AG10803 (cell line): Measurements from ENCODE around the gene PLD6.
A peak's percentile ranks its signal among the peaks of the same experiment; 100 is the strongest.
"Not testable (repeated sequence)": the region's sequence is repeated elsewhere in the genome, so short reads cannot be mapped to it uniquely, and the experiment has no call there.

Source experiments
- DNase-seq: peaks from one replicate; pipeline ENCODE4 v3.0.0; 2010; ENCODE audit warnings: low read depth
- H3K4me3 ChIP-seq: 2 replicates; pipeline ENCODE4 v1.5.1; 2011; ENCODE audit warnings: mild to moderate bottlenecking, low read length, control low read depth
- TF ChIP-seq, protein P1 (sequence below): conservative IDR thresholded peaks from 2 replicates; pipeline ENCODE4 v1.5.1; 2011; ENCODE audit warnings: mild to moderate bottlenecking, low read length, control low read depth, inconsistent platforms

Gene PLD6

DNA sequence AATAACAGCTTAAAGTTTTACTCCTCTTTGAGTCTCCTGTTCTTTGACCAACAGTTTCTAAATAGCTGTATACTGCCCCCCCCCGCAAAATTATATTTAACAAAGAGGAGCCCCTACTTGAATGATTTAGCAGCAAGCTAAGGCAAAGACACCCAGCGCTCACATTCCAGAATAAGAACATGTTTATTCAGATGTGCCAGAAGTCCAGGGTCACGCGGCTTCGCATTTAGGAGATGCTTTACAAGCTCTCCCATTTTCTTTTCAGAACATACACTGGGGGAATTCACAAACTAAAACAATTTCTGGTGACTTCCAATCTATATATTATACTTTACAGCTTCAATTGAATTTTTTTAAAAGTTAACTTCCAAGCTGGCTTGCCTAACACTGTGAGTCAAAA is 5.3 kb downstream of the PLD6 start:
- no peak overlapping the region for H3K4me3 ChIP-seq
- DNase-seq: no peak

DNA sequence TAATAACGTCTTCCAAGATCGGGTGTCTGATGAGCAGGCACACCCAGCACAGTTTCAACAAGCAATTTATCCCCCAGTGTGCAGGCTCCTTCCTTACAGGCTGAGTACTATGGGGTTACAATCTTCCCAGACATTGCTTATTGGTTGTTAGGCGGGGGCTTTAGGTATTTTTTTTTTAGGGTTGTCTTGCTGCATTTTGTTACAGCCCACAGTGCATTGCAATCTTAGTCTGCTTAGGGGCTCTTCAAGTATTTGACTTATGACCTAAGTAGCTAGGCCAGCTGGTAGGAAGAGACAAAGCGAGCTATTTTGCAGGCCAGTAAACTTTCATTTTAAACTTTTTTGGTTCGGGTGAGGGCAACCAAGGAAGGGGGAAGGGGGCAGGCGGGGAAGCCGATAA is 5.8 kb downstream of the PLD6 start:
- TF ChIP-seq, protein P1, sequence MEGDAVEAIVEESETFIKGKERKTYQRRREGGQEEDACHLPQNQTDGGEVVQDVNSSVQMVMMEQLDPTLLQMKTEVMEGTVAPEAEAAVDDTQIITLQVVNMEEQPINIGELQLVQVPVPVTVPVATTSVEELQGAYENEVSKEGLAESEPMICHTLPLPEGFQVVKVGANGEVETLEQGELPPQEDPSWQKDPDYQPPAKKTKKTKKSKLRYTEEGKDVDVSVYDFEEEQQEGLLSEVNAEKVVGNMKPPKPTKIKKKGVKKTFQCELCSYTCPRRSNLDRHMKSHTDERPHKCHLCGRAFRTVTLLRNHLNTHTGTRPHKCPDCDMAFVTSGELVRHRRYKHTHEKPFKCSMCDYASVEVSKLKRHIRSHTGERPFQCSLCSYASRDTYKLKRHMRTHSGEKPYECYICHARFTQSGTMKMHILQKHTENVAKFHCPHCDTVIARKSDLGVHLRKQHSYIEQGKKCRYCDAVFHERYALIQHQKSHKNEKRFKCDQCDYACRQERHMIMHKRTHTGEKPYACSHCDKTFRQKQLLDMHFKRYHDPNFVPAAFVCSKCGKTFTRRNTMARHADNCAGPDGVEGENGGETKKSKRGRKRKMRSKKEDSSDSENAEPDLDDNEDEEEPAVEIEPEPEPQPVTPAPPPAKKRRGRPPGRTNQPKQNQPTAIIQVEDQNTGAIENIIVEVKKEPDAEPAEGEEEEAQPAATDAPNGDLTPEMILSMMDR: no peak
- H3K4me3 ChIP-seq: no peak overlapping the region
- DNase-seq: no peak

More for the DNA sequence above, 5.3 kb downstream of the PLD6 start:
- TF ChIP-seq, protein P1: no peak

DNA sequence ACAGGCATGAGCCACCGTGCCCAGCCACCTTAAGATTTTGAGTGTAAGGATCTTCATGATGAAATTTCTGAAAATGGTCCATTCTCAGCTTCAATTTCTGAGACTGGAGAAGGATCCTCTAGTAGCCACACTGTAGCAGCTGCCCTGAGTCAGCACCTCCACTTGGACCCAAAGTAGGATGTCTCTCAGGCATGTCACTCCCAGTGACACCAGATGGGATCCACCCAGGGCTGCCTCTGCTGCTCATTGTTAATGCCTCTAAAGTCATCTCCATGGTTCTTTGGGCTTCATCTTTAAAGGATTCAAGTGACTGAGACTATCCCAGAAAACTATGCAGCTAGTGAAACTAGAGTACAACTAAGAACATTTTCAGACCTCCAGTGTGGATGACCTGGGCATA is 7.9 kb downstream of the PLD6 start:
- no peak for DNase-seq
- H3K4me3 ChIP-seq: no peak overlapping the region
- TF ChIP-seq, protein P1: no peak

DNA sequence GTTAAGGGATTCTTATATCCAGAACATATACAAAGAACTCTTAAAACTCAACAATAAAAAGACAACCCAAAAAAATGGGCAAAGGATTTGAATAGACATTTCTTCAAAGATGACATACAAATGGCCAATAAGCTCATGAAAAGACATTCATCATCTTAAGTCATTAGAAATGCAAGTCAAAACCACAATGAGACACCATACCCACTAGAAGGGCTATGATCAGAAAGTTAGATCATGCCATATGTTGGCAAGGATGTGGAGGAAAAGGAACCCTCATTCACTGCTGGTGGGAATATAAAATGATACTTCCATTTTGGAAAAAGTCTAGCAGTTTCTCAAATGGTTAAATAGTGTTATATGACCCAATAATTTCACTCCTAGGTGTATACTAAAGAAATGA is 9.4 kb downstream of the PLD6 start:
- no peak for DNase-seq
- TF ChIP-seq, protein P1: no peak
- no peak overlapping the region for H3K4me3 ChIP-seq

DNA sequence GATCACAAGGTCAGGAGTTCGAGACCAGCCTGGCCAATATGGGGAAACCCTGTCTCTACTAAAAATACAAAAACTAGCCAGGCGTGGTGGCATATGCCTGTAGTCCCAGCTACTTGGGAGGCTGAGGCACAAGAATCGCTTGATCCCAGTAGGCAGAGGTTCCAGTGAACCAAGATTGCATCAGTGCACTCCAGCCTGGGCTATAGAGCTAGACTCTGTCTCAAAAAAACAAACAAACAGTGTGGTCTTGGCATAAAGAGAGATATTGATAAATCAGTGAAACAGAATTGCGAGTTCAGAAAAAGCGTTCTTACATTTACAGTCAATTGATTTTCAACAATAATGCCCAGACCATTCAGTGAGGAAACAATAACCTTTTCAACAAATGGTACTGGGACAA is 10.7 kb downstream of the PLD6 start:
- not testable (repeated sequence) for DNase-seq, H3K4me3 ChIP-seq

DNA sequence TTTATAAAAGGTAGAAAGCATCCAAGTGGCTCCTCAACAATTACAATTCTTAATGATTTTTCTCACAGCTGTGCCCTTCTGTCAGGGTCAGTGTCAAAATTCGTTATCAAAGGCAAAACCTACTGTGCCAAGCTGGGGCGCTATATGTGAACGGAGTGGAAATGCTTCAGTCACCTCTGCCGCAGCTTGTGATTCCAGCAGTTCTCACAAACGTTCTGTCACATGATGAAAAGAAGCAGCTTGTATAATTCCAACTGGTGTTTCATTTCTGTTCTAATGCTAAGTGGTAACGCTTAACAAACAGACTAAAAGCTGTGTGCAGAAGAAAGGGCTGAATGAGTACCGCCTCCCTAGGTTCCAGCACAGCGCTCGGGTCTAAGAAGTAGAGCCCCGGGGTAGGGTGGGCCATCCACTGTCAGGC is 14.2 kb downstream of the PLD6 start:
- TF ChIP-seq, protein P1: no peak
- no peak overlapping the region for H3K4me3 ChIP-seq
- no peak for DNase-seq

DNA sequence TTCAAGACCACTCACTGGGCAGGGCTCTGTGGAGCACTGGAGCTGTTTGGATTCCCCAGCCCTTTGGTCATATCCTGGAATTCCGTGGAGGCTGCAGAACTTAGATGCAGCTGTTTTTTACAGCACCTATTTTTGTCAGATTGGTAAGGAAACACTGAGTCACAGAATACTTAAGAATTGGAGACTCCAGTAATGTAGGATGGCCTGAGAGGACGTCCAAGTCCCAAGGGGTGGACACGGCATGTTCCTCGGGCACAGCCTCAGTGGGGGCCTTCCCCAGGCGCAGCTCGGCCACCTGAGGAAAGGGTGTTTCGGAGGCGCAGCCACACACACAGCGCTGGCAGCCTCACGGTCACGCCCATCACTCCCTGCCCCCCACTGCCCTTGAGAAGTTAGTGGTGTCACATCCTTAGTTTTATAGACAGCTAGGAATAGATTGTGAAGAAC is 14.8 kb downstream of the PLD6 start:
- peak; percentile 77 for DNase-seq
- H3K4me3 ChIP-seq: no peak overlapping the region
- TF ChIP-seq, protein P1: no peak

DNA sequence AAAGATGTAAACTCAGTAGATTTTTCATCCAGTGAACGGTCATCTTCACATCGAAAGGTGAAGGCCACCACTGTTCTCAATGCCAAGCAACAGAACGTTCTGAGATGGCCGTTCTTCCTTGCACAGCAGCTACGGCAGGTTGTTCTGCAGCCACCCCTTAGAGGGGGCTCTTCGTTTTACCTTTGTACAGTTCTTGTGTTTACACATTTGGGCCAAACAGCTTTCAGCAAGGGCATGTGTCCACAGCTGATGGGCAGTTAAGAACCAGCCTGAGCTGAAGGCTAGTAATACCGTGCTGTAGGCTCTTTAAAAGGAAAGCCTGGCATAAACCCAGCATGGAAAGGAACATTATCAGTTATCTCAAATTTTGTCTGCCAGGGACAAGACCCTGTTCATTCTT is 15.9 kb downstream of the PLD6 start:
- TF ChIP-seq, protein P1: no peak
- H3K4me3 ChIP-seq: no peak overlapping the region
- no peak for DNase-seq
